BJ (cell line): ENCODE data around the gene GAB2. TPM values are rescaled to one million over a fixed set of nuclear protein-coding genes. Genes with fewer than 3 reads are reported as not detected.

Experiments used
- CTCF ChIA-PET: fragments of 350-600 bp; formaldehyde crosslinking; extraction: SDS; loops from one replicate; lab custom pipeline; 2021; ENCODE audit warnings: antibody characterized with exemption, inconsistent platforms; lab: Yijun Ruan, JAX
- POLR2A ChIA-PET: fragments of 300-600 bp; sonication (Branson Sonifier 250); formaldehyde crosslinking; extraction: SDS; loops from one replicate; lab custom pipeline; 2021; ENCODE audit warnings: antibody characterized with exemption; lab: Charles Lee
- DNase-seq: peaks from one replicate; pipeline ENCODE4 v3.0.0-alpha.2; 2011; ENCODE audit warnings: low read depth
- H3K27me3 ChIP-seq: 2 replicates; pipeline ENCODE4 v1.6.0; 2011; ENCODE audit warnings: low read length; ENCODE audit not compliant: control insufficient read depth, insufficient read depth
- H3K36me3 ChIP-seq: 2 replicates; pipeline ENCODE4 v1.5.1; 2011; ENCODE audit warnings: low read length; ENCODE audit not compliant: control insufficient read depth, insufficient read depth
- H3K4me3 ChIP-seq: 2 replicates; pipeline ENCODE4 v1.5.1; 2011; ENCODE audit warnings: low read depth, mild to moderate bottlenecking, control low read depth, low read length
- polyA plus RNA-seq: library from polyadenylated mRNA; depleted of rRNA; stranded (reverse); fragments of >200 nt; gene quantifications from 2 replicates; pipeline ENCODE4 v1.2.3, GENCODE V29; 2011
- TF ChIP-seq, protein P1 (sequence below): IDR thresholded peaks from 2 replicates; pipeline ENCODE4 v1.5.1; 2011; ENCODE audit warnings: low read depth, mild to moderate bottlenecking, control low read depth, inconsistent platforms, low read length, moderate library complexity; ENCODE audit not compliant: insufficient read depth

GAB2 gene
- polyA plus RNA-seq, 1 experiment = 12.2 TPM

DNA sequence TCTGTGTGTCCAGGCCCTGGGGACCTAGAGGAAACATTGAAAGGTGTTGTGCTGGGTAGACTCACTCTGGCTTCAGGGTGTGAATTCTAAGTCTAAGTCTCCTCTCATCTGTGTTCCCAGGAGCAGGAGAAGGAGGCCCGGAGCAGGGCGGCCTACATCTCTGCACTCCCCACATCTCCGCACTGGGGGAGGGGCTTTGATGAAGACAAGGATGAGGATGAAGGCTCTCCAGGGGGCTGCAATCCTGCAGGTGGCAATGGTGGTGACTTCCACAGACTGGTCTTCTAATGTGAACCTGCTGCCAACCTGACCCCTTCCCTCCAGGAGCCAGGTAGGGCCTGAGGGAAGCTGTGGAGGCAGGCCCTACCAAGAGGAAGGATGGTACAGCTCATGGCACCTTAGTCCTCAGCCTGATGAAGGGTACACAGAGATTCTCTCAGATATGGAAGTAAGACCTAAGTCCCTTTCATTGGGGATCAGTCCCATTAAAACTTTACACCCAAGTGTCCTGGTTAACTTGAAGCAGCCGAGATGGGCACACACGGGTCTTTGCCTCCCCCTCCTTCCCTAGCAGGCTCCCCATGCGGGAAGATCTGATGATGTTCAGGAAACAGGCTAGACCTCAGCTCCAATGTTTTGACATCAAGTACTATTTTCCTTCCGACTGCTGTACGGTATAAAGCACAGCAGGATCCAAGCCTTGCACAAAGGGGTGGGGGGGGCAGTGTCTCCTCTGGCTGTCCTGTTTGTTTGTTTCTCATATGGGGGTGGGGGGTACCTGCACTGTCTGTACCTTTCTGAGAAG is 203.9 kb downstream of the GAB2 start:
- peaks cover 22% of the 10 kb centered on the region for H3K36me3 ChIP-seq
- ChIA-PET CTCF (interaction anchor here (1.1 to 1.3 kb wide), 2 partner anchors 201 to 351 kb away, joined by 3 to 5 read pairs; no protein-coding TSS in a partner anchor), POLR2A (no interaction called here)
- no peak for DNase-seq
- no peaks in the 10 kb centered on the region for H3K27me3 ChIP-seq
- TF ChIP-seq, protein P1, sequence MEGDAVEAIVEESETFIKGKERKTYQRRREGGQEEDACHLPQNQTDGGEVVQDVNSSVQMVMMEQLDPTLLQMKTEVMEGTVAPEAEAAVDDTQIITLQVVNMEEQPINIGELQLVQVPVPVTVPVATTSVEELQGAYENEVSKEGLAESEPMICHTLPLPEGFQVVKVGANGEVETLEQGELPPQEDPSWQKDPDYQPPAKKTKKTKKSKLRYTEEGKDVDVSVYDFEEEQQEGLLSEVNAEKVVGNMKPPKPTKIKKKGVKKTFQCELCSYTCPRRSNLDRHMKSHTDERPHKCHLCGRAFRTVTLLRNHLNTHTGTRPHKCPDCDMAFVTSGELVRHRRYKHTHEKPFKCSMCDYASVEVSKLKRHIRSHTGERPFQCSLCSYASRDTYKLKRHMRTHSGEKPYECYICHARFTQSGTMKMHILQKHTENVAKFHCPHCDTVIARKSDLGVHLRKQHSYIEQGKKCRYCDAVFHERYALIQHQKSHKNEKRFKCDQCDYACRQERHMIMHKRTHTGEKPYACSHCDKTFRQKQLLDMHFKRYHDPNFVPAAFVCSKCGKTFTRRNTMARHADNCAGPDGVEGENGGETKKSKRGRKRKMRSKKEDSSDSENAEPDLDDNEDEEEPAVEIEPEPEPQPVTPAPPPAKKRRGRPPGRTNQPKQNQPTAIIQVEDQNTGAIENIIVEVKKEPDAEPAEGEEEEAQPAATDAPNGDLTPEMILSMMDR = no peak
- no peak overlapping the region for H3K4me3 ChIP-seq

DNA sequence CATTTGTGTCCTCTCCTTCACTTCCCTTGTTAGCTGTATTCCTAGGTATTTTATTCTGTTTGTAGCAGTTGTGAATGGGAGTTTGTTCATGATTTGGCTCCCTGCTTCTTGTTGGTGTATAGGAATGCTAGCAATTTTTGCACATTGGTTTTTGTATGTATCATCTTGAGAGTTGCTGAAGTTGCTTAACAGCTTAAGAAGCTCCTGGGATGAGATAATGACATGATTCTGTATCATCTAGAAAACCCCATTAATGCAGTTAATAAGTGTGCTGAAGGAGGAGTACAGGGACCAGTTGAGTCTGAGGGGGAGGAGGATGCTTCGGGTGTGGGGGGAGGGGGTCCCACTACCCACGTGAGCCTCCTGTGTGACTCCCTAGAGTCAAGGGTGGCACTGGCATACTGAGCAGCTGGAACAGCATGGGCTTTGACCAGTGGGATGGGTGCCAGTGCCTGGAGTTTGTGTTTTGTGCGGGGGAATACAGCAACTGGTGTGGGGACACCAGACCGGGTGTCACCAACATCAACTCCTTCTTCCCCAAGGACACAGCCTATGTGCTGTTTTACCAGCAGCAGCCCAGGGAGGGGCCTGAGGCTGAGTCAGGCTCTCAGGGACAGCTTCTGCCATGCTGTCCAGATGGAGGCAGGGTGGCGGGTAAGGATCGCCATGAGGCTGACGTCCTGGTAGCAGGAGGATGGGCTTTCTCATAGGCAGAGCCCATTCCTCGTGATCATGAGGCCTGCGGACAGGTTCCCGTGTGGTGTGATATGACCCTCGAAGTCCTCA is 204.8 kb downstream of the GAB2 start:
- H3K36me3 ChIP-seq = peaks cover 20% of the 10 kb centered on the region
- TF ChIP-seq, protein P1 = no peak
- CTCF ChIA-PET = interaction anchor here (1.1 to 1.3 kb wide), 2 partner anchors 202 to 352 kb away, joined by 3 to 5 read pairs; no protein-coding TSS in a partner anchor
- H3K27me3 ChIP-seq = no peaks in the 10 kb centered on the region
- DNase-seq = peak; percentile 11
- POLR2A ChIA-PET = no interaction called here
- no peak overlapping the region for H3K4me3 ChIP-seq

DNA sequence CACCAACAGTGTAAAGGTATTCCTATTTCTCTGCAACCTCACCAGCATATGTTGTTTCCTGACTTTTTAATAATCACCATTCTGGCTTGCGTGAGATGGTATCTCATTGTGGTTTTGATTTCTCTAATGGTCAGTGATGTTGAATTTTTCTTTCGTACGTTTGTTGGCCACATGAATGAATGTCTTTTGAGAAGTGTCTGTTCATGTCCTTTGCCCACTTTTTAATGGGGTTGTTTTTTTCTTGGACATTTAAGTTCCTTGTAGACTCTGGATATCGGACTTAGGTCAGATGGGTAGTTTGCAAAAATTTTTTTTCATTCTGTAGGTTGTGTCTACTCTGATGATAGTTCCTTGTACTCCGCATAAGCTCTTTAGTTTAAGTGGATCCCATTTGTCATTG is 206.1 kb downstream of the GAB2 start:
- CTCF ChIA-PET = no interaction called here
- H3K4me3 ChIP-seq = no peak overlapping the region
- TF ChIP-seq, protein P1 = no peak
- peaks cover 24% of the 10 kb centered on the region for H3K36me3 ChIP-seq
- DNase-seq = no peak
- POLR2A ChIA-PET = no interaction called here
- H3K27me3 ChIP-seq = no peaks in the 10 kb centered on the region

DNA sequence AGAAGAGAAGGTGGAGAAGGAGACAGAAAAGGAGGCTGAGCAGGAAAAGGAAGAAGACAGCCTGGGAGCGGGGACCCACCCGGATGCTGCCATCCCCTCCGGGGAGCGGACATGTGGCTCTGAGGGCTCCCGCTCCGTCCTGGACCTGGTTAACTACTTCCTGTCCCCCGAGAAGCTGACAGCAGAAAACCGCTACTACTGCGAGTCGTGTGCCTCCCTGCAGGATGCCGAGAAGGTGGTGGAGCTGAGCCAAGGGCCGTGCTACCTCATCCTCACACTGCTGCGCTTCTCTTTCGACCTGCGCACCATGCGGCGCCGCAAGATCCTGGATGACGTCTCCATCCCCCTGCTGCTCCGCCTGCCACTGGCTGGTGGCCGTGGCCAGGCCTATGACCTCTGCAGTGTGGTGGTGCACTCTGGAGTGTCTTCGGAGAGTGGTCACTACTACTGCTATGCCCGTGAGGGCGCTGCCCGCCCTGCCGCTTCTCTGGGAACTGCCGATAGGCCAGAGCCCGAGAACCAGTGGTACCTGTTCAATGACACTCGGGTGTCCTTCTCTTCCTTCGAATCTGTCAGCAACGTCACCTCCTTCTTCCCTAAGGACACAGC is 207.5 kb downstream of the GAB2 start:
- ChIA-PET CTCF (no interaction called here), POLR2A (no interaction called here)
- Histone ChIP-seq H3K36me3 (peaks cover 22% of the 10 kb centered on the region), H3K4me3 (no peak overlapping the region), H3K27me3 (no peaks in the 10 kb centered on the region)
- TF ChIP-seq, protein P1 = no peak
- no peak for DNase-seq

DNA sequence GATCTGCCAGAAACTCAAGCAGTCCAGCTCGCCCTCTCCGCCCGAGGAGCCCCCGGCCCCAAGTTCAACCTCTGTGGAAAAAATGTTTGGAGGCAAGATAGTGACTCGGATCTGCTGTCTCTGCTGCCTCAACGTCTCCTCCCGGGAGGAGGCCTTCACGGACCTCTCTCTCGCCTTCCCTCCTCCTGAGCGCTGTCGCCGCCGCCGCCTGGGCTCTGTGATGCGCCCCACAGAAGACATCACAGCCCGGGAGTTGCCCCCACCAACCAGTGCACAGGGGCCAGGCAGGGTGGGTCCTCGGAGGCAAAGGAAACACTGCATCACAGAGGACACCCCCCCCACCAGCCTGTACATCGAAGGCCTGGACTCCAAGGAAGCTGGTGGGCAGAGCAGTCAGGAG is 208.1 kb downstream of the GAB2 start:
- TF ChIP-seq, protein P1 = no peak
- CTCF ChIA-PET = interaction anchor here (1.7 kb wide), 1 partner anchor 19 kb away, joined by 4 read pairs; no protein-coding TSS in a partner anchor
- H3K36me3 ChIP-seq = peaks cover 18% of the 10 kb centered on the region

More for the DNA sequence above, 208.1 kb downstream of the GAB2 start:
- POLR2A ChIA-PET = no interaction called here
- H3K27me3 ChIP-seq = no peaks in the 10 kb centered on the region
- no peak overlapping the region for H3K4me3 ChIP-seq
- no peak for DNase-seq
